Glutamatergic neuron (in vitro differentiated cells): ENCODE data around the gene ZNF227. TPM values are rescaled to one million over a fixed set of nuclear protein-coding genes. Genes with fewer than 3 reads are reported as not detected.

Source experiments
- DNase-seq: peaks from one replicate; pipeline ENCODE4 v3.0.0; 2022
- H3K27ac Mint-ChIP-seq: one replicate; pipeline ENCODE4 v1.8.0; 2020; ENCODE audit warnings: mild to moderate bottlenecking, mixed read lengths, inconsistent platforms; ENCODE audit not compliant: unreplicated experiment
- H3K27me3 Mint-ChIP-seq: one replicate; pipeline ENCODE4 v1.8.0; 2020; ENCODE audit warnings: mild to moderate bottlenecking, moderate library complexity, mixed read lengths, inconsistent platforms; ENCODE audit not compliant: unreplicated experiment
- H3K36me3 Mint-ChIP-seq: one replicate; pipeline ENCODE4 v1.8.0; 2020; ENCODE audit warnings: mild to moderate bottlenecking, mixed read lengths, inconsistent platforms; ENCODE audit not compliant: unreplicated experiment
- H3K4me1 Mint-ChIP-seq: one replicate; pipeline ENCODE4 v1.8.0; 2020; ENCODE audit warnings: mild to moderate bottlenecking, low read depth, mixed read lengths, inconsistent platforms; ENCODE audit not compliant: unreplicated experiment
- H3K4me3 Mint-ChIP-seq: one replicate; pipeline ENCODE4 v1.8.0; 2020; ENCODE audit warnings: mild to moderate bottlenecking, mixed read lengths, inconsistent platforms; ENCODE audit not compliant: unreplicated experiment
- H3K9me3 Mint-ChIP-seq: one replicate; pipeline ENCODE4 v1.8.0; 2020; ENCODE audit warnings: mild to moderate bottlenecking, moderate library complexity, mixed read lengths, inconsistent platforms; ENCODE audit not compliant: unreplicated experiment
- total RNA-seq: library from RNA; stranded (reverse); fragmentation: NEBNext Ultra II Directional; extraction: Animal tissue kit (Norgen Biotek cat#: 25700); gene quantifications from one replicate; pipeline ENCODE4 v1.2.1, GENCODE V29; 2021; ENCODE audit not compliant: unreplicated experiment
- TF ChIP-seq, protein P1 (sequence below): fragments of 200-600 bp; sonication (generic); IDR thresholded peaks from one replicate; pipeline ENCODE4 v1.5.0; 2021; ENCODE audit not compliant: partially characterized antibody, unreplicated experiment

The ZNF227 gene
- total RNA-seq, 1 donor from 2014 or later = 26.4 TPM

DNA sequence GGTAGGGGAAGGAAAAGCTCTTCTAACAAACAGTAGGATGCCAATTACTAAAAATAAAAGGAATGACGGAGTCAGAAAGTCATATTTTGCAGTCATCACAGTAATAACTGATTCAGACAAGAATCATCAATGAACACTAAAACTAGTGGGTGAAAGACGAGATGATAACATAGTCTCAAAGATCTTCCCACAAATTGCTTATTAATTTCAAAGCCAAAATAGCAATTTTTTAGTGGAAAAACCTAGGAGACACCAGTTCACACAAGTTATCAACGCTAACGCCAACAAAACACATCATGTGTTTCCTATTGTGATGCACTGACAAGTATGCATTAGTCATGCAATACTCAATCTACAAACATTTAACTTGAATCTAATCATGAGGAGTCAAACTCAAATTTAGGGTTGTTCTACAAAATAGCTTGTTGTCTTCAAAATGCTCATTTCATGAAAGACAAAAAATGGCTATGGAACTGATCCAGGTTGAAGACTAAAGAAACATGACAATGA, 65.9 kb downstream of the ZNF227 start:
- Mint-ChIP-seq H3K9me3 (peaks cover 6% of the 10 kb centered on the region), H3K4me3 (no peak overlapping the region), H3K27ac (no peak overlapping the region), H3K27me3 (peaks cover 2% of the 10 kb centered on the region), H3K4me1 (no peaks in the 10 kb centered on the region), H3K36me3 (peaks cover 48% of the 10 kb centered on the region)
- TF ChIP-seq, protein P1, sequence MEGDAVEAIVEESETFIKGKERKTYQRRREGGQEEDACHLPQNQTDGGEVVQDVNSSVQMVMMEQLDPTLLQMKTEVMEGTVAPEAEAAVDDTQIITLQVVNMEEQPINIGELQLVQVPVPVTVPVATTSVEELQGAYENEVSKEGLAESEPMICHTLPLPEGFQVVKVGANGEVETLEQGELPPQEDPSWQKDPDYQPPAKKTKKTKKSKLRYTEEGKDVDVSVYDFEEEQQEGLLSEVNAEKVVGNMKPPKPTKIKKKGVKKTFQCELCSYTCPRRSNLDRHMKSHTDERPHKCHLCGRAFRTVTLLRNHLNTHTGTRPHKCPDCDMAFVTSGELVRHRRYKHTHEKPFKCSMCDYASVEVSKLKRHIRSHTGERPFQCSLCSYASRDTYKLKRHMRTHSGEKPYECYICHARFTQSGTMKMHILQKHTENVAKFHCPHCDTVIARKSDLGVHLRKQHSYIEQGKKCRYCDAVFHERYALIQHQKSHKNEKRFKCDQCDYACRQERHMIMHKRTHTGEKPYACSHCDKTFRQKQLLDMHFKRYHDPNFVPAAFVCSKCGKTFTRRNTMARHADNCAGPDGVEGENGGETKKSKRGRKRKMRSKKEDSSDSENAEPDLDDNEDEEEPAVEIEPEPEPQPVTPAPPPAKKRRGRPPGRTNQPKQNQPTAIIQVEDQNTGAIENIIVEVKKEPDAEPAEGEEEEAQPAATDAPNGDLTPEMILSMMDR = no peak
- no peak for DNase-seq

DNA sequence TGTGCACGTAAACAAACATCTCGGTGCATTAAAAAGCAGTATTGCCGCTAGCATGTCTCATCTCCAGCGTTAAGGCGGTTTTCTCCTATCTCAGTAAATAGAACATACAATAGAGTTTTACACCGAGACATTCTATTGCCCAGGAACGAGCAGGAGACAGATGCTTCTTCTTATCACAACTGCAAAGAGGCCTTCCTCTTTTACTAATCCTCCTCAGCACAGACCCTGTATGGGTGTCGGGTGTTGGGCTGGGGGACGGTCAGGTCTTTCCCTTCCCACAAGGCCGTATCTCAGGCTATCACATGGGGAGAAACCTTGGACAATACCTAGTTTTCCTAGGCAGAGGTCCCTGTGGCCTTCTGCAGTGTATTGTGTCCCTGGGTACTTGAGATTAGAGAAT, 68.6 kb downstream of the ZNF227 start:
- TF ChIP-seq, protein P1 = no peak
- Mint-ChIP-seq H3K9me3 (peaks cover 2% of the 10 kb centered on the region), H3K27me3 (peaks cover 5% of the 10 kb centered on the region), H3K27ac (no peak overlapping the region), H3K4me3 (no peak overlapping the region), H3K36me3 (peaks cover 31% of the 10 kb centered on the region), H3K4me1 (no peaks in the 10 kb centered on the region)
- DNase-seq = no peak

DNA sequence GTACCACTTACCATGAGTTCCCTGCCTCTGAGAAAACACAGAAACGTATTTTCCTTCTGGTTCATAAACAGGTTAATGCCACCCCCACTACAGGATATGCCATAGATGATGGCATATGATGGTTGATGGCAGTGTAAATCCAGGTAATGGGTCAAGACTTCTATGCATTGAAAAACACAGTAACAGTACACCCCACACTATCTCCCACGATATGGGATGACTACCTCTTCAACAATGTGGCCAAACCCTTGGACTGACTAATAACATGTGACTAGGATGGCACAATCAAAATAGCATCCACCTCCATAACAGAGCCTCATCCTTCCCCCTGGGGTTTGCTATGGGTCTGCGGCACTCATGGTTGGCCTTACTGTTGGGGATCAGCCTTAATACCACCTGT, 70.5 kb downstream of the ZNF227 start:
- Mint-ChIP-seq H3K4me3 (no peak overlapping the region), H3K27ac (no peak overlapping the region), H3K27me3 (peaks cover 5% of the 10 kb centered on the region), H3K36me3 (peaks cover 31% of the 10 kb centered on the region), H3K4me1 (no peaks in the 10 kb centered on the region), H3K9me3 (peaks cover 2% of the 10 kb centered on the region)
- TF ChIP-seq, protein P1 = no peak
- no peak for DNase-seq

DNA sequence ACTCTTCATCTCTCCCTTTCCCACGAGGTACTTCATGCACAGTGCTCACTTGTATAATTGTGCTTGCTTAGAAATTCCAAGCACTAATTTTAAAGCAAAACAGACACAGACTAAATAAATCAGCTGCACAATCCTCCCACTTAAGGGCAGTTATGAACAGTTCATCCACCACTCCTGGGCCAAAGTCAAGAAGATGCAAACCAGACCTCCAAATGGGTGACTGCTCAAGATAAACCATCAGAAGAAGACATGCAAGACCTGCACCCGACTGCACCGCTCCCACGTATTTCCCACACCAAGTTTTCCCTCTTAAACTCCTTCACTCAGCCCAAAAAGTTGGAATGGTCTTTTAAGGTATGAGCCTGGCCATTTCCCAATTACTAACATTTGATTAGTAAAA, 72.6 kb downstream of the ZNF227 start:
- Mint-ChIP-seq H3K9me3 (peaks cover 2% of the 10 kb centered on the region), H3K4me3 (no peak overlapping the region), H3K4me1 (no peaks in the 10 kb centered on the region), H3K27ac (no peak overlapping the region), H3K27me3 (peaks cover 3% of the 10 kb centered on the region), H3K36me3 (peaks cover 31% of the 10 kb centered on the region)
- DNase-seq = no peak
- TF ChIP-seq, protein P1 = no peak

Other genes with a start within 250 kb of the ZNF227 start
- 12.3 TPM for gene ZNF155, start 228.3 kb upstream of the ZNF227 start, total RNA-seq
- gene ZNF230, start 209.6 kb upstream of the ZNF227 start, total RNA-seq = 2.8 TPM
- 12.2 TPM for gene ZNF222, start 187.2 kb upstream of the ZNF227 start, total RNA-seq
- gene ZNF223, start 160.5 kb upstream of the ZNF227 start, total RNA-seq = 7.6 TPM
- gene ZNF284, start 140.4 kb upstream of the ZNF227 start, total RNA-seq = 3.9 TPM
- gene ZNF224, start 118.2 kb upstream of the ZNF227 start, total RNA-seq = 20.1 TPM
- gene ZNF225, start 99.1 kb upstream of the ZNF227 start, total RNA-seq = 7.1 TPM
- 19.2 TPM for gene ZNF234, start 71.0 kb upstream of the ZNF227 start, total RNA-seq
- gene ZNF226, start 47.4 kb upstream of the ZNF227 start, total RNA-seq = 27.9 TPM
- 5.8 TPM for gene ZNF233, start 47.4 kb downstream of the ZNF227 start, total RNA-seq
- gene ZNF235, start 92.5 kb downstream of the ZNF227 start, total RNA-seq = 14.4 TPM
- gene ZNF112, start 144.1 kb downstream of the ZNF227 start, total RNA-seq = 7.6 TPM
- 5.2 TPM for gene ZNF285, start 189.1 kb downstream of the ZNF227 start, total RNA-seq
- gene ZNF229, start 235.9 kb downstream of the ZNF227 start, total RNA-seq = 15.2 TPM